Spleen (tissue), 11 donors: ENCODE results near the gene DMRTC2. TPM values are rescaled to one million over a fixed set of nuclear protein-coding genes. Genes with fewer than 3 reads are reported as not detected.
A peak's percentile ranks its signal among the peaks of the same experiment; 100 is the strongest.

Experiments
- DNase-seq: peaks from one replicate; pipeline ENCODE4 v3.0.0-alpha.2; 2020
- H3K27ac ChIP-seq, 8 donors: fragments of 200-600 bp; sonication (generic) in 7 of 8; 1 replicate in 4 of 8; 2 replicates in 4 of 8; pipeline versions ENCODE4 v1.5.0 to v1.8.0; 2016 to 2021; ENCODE audit warnings: inconsistent platforms in 4 of 8, mild to moderate bottlenecking in 4 of 8, moderate library complexity in 1 of 8
- H3K27me3 ChIP-seq, 7 donors: fragments of 200-600 bp; sonication (generic) in 6 of 7; replicated peaks in 1 of 7; 1 replicate in 4 of 7; 2 replicates in 3 of 7; pipeline versions ENCODE4 v1.5.0 to v1.8.0; 2016 to 2021; ENCODE audit warnings: inconsistent platforms in 3 of 7, mild to moderate bottlenecking in 1 of 7
- H3K36me3 ChIP-seq, 6 donors: fragments of 200-600 bp; sonication (generic) in 5 of 6; 1 replicate in 4 of 6; 2 replicates in 2 of 6; pipeline versions ENCODE4 v1.5.0 to v1.8.0; 2016 to 2021; ENCODE audit warnings: inconsistent platforms in 2 of 6
- H3K4me1 ChIP-seq, 6 donors: fragments of 200-600 bp; sonication (generic) in 5 of 6; 1 replicate in 3 of 6; 2 replicates in 3 of 6; pipeline versions ENCODE4 v1.5.0 to v1.8.0; 2016 to 2021; ENCODE audit warnings: inconsistent platforms in 3 of 6
- H3K4me3 ChIP-seq, 8 donors: fragments of 200-600 bp; sonication (generic) in 7 of 8; 1 replicate in 4 of 8; 2 replicates in 4 of 8; pipeline versions ENCODE4 v1.5.0 to v1.8.0; 2016 to 2021; ENCODE audit warnings: inconsistent platforms in 4 of 8, mild to moderate bottlenecking in 4 of 8, moderate library complexity in 2 of 8
- H3K9me3 ChIP-seq, 8 donors: fragments of 200-600 bp; sonication (generic) in 7 of 8; 1 replicate in 4 of 8; 2 replicates in 4 of 8; pipeline versions ENCODE4 v1.5.0 to v1.8.0; 2016 to 2021; ENCODE audit warnings: inconsistent platforms in 4 of 8
- CTCF ChIP-seq, 11 experiments: fragments of 200-600 bp in 7 of 11; fragments of 450-650 bp in 4 of 11; sonication (generic) in 4 of 11; IDR thresholded peaks in 8 of 11; conservative IDR thresholded peaks in 3 of 11; 1 replicate in 7 of 11; 2 replicates in 4 of 11; pipeline versions ENCODE4 v1.4.0 to v1.8.0; 2016 to 2021; ENCODE audit warnings: antibody characterized with exemption in 11 of 11, inconsistent platforms in 4 of 11, mild to moderate bottlenecking in 1 of 11
- POLR2A ChIP-seq, 3 donors: fragments of 450-650 bp; IDR thresholded peaks; one replicate each; pipeline ENCODE4 v1.5.1; 2017; ENCODE audit warnings: antibody characterized with exemption in 3 of 3, mild to moderate bottlenecking in 1 of 3
- POLR2AphosphoS5 ChIP-seq, 3 donors: sonication (generic); formaldehyde crosslinking; IDR thresholded peaks; one replicate each; pipeline ENCODE4 v1.5.1; 2017; ENCODE audit warnings: antibody characterized with exemption in 3 of 3
- whole genome bisulfite sequencing, 5 donors: extraction: QIAGEN DNeasy Blood & Tissue Kit in 3 of 5; methylation state at CpG; one replicate each; pipeline versions ENCODE4 v1.1.5 to v1.1.7; 2013 to 2018; 5-methylcytosine and 5-hydroxymethylcytosine counted together
- intact Hi-C: fragments of 100-400 bp; cut with DNase I; formaldehyde crosslinking; loops from one replicate; pipeline ENCODE4 v1.15.0; 2023; ENCODE audit warnings: low total_unique reads
- polyA plus RNA-seq, 3 donors: library from polyadenylated mRNA; stranded (reverse); fragments of 200-250 nt; gene quantifications; one replicate each; pipeline ENCODE4 v1.2.1, GENCODE V29; 2013
- total RNA-seq, 7 donors: library from RNA; depleted of rRNA in 3 of 7; stranded (reverse); fragments of >200 nt in 3 of 7; fragmentation: NEBNext Ultra II Directional in 4 of 7; extraction: Animal tissue kit (Norgen Biotek cat#: 25700) in 4 of 7; gene quantifications; one replicate each; pipeline versions ENCODE4 v1.1.0 to v1.2.1, GENCODE V29; 2016 to 2021
- donor health status: healthy with polysubstance abuse.
- donor health status: DM: no; HTN: no; CAD: no; lungs with moderate emphysema.
- donor health status: DM: no; HTN: no; CAD: no.
- donor health status: Bipolar disorder and iron deficiency.
- donor health status: healthy.
- donor health status: DM: no; HTN: no; CAD: no.
- donor health status: DM: yes; HTN: yes; CAD: no.

The DMRTC2 gene
- total and polyA plus RNA-seq, 10 donors, result not detected

- H3K27ac ChIP-seq, result peak overlapping the region in 7 of 8 donors; percentile 55 to 96 (median 87)
- 73 to 86% (median 76%) methylated on average over 4 of the region's 4 CpGs for WGBS, 5 donors
- no peak for DNase-seq
- intact Hi-C loops, result no loop called here
- no peaks in the 10 kb centered on the region for H3K9me3 ChIP-seq
- H3K27me3 ChIP-seq, result peaks cover 0 to 7% (median 0%) of the 10 kb centered on the region in 7 donors
- H3K36me3 ChIP-seq, result no peaks in the 10 kb centered on the region
- H3K4me1 ChIP-seq, result peaks cover 0 to 48% (median 20%) of the 10 kb centered on the region in 6 donors
- TF ChIP-seq POLR2A (IDR thresholded peaks at IDR 0.05) (no peak), CTCF (IDR thresholded peaks at IDR 0.05 in 8 of 11, conservative IDR thresholded peaks at IDR 0.05 in 3 of 11) (no peak), POLR2AphosphoS5 (IDR thresholded peaks at IDR 0.05) (no peak)
- peak overlapping the region in 1 of 8 donors; percentile 58 for H3K4me3 ChIP-seq
Observed at GRCh38 chr19:41801031-41801430, 43.8 kb upstream of the DMRTC2 start.

- no peak for TF ChIP-seq POLR2AphosphoS5 (IDR thresholded peaks at IDR 0.05)
- no peak for TF ChIP-seq CTCF (IDR thresholded peaks at IDR 0.05 in 8 of 11, conservative IDR thresholded peaks at IDR 0.05 in 3 of 11)
- TF ChIP-seq POLR2A (IDR thresholded peaks at IDR 0.05), result no peak
- Histone ChIP-seq H3K27me3 (no peaks in the 10 kb centered on the region), H3K4me1 (peaks cover 0 to 40% (median 20%) of the 10 kb centered on the region in 6 donors), H3K36me3 (no peaks in the 10 kb centered on the region), H3K9me3 (no peaks in the 10 kb centered on the region), H3K4me3 (peak overlapping the region in 1 of 8 donors; percentile 58), H3K27ac (peak overlapping the region in 7 of 8 donors; percentile 55 to 96 (median 87))
- WGBS, 5 donors, result 18 to 33% (median 25%) methylated on average over 2 of the region's 2 CpGs
- no peak for DNase-seq
- intact Hi-C loops, result no loop called here
Observed at GRCh38 chr19:41801792-41802211, 43.0 kb upstream of the DMRTC2 start.

GRCh38 chr19:41802770-41803169 is 42.1 kb upstream of the DMRTC2 start:
- Histone ChIP-seq H3K27ac (peak overlapping the region in 7 of 8 donors; percentile 55 to 96 (median 87)), H3K36me3 (peaks cover 0 to 7% (median 0%) of the 10 kb centered on the region in 6 donors), H3K4me1 (peaks cover 0 to 46% (median 20%) of the 10 kb centered on the region in 6 donors), H3K9me3 (no peaks in the 10 kb centered on the region), H3K27me3 (no peaks in the 10 kb centered on the region), H3K4me3 (peak overlapping the region in 1 of 8 donors; percentile 58)
- WGBS, 5 donors, result 34 to 55% (median 42%) methylated on average over 2 of the region's 2 CpGs
- TF ChIP-seq POLR2A (IDR thresholded peaks at IDR 0.05) (no peak), POLR2AphosphoS5 (IDR thresholded peaks at IDR 0.05) (no peak), CTCF (IDR thresholded peaks at IDR 0.05 in 8 of 11, conservative IDR thresholded peaks at IDR 0.05 in 3 of 11) (no peak)
- DNase-seq, result no peak
- intact Hi-C loops, result no loop called here

GRCh38 chr19:41804336-41804735 is 40.5 kb upstream of the DMRTC2 start:
- Histone ChIP-seq H3K27ac (peak overlapping the region in 6 of 8 donors; percentile 80 to 96 (median 89)), H3K9me3 (no peaks in the 10 kb centered on the region), H3K4me3 (peak overlapping the region in 1 of 8 donors; percentile 58), H3K36me3 (peaks cover 0 to 8% (median 0%) of the 10 kb centered on the region in 6 donors), H3K4me1 (peaks cover 0 to 59% (median 20%) of the 10 kb centered on the region in 6 donors), H3K27me3 (peaks cover 0 to 9% (median 0%) of the 10 kb centered on the region in 7 donors)
- DNase-seq, result no peak
- intact Hi-C loops, result no loop called here
- no peak for TF ChIP-seq CTCF (IDR thresholded peaks at IDR 0.05 in 8 of 11, conservative IDR thresholded peaks at IDR 0.05 in 3 of 11)
- TF ChIP-seq POLR2AphosphoS5 (IDR thresholded peaks at IDR 0.05), result no peak
- 30 to 49% (median 39%) methylated on average over 3 of the region's 3 CpGs for whole genome bisulfite sequencing, 5 donors
